Endometrial microvascular endothelial cells (primary cell): ENCODE measurements around the gene OGDHL. TPM values are rescaled to one million over a fixed set of nuclear protein-coding genes. Genes with fewer than 3 reads are reported as not detected.

Experiments used
- in situ Hi-C: cut with HindIII; loops from 2 replicates; pipeline ENCODE4 v1.10.0; 2017; ENCODE audit warnings: low sequenced_read_pairs, low pct_unique_long_range_greater_than_20kb; ENCODE audit errors: inconsistent ontology term
- total RNA-seq: library from RNA; depleted of rRNA; stranded (reverse); fragments of >200 nt; gene quantifications from one replicate; pipeline ENCODE4 v1.2.3, GENCODE V29; 2015; ENCODE audit errors: inconsistent ontology term

The OGDHL gene
- total RNA-seq, 1 donor from 2014 or later = 0.09 TPM

DNA sequence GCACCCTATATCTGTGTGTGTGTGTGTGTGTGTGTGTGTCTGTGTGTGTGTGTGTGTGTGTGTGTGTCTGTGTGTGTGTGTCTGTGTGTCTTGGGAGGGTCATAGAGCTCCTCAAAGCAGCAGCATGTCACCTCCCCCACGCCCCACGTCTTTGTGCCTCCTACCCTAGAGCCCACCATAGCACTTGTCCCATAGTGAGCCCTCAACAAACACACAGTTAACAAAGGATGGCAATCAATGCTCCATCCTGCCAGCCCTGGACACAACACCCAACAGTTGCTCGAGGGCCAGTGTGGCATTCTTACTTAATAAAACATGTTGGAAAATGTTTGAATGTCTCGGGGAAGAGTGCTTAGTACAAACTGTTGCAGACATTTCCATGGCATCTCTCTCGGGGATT, 52.2 kb downstream of the OGDHL start:
- in situ Hi-C loops = no loop called here

GRCh38 chr10:49707585-49707984, 54.5 kb downstream of the OGDHL start:
- in situ Hi-C loops = no loop called here

- in situ Hi-C loops = no loop called here
Observed at GRCh38 chr10:49700997-49701396, 61.1 kb downstream of the OGDHL start.

DNA sequence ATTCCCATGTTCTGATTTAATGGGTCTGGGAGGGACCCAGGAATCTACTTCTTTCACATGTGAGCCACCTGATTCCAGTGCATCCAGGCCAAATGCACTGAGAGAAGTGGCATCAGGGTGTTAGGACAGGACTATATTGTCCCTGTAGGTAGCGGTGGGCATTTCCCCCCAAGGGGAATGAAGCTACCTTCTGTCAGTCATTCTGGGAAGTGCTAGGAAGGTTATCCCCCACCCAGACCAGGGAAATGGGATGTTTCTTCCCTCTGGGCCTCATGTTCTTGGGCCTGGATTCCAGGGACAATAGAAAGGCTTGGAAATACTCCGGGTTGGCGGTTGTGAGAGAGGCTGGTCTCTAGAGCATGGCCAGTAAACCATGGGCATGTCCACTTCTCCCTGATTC, 61.9 kb downstream of the OGDHL start:
- in situ Hi-C loops = no loop called here

GRCh38 chr10:49698679-49699078, 63.4 kb downstream of the OGDHL start:
- in situ Hi-C loops = no loop called here

- in situ Hi-C loops = no loop called here
Observed at GRCh38 chr10:49696311-49696710, 65.8 kb downstream of the OGDHL start.

GRCh38 chr10:49694466-49694865, 67.7 kb downstream of the OGDHL start:
- in situ Hi-C loops = no loop called here

GRCh38 chr10:49691588-49691987, 70.5 kb downstream of the OGDHL start:
- in situ Hi-C loops = no loop called here

- in situ Hi-C loops = no loop called here
Observed at GRCh38 chr10:49690698-49691356, 71.3 kb downstream of the OGDHL start.

DNA sequence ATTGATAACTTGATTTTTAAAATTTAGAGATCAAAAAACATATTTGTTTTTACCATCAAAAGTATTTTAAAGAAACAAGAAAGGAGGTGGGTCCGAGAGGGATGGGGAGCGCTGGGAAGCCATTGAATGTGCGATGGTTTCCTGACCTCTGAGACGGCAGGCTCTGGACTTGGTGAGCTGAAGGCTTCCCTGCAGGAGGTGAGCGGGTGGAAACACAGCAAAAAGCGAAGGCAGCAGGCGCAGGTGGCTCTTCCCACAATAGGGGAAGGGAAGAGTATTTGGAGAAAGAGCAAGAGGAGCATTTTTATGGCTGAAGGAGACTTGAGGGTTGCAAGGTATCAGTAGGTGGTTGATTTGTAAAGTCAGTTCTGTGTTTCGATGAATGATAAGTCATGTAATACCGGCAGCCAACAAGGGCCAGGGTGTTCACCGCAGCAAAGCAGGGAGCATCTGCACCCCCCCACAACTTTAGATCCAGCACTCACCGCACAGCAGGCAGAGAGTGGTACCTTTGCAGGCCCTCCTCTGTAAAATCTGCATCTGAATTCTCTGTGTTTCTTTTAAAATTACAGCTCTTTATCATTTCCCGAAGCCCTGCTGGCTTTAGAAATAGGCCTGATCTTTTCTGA, 72.1 kb downstream of the OGDHL start:
- in situ Hi-C loops = no loop called here

GRCh38 chr10:49688920-49689319, 73.2 kb downstream of the OGDHL start:
- in situ Hi-C loops = no loop called here

- in situ Hi-C loops = no loop called here
Observed at GRCh38 chr10:49688261-49688846, 73.8 kb downstream of the OGDHL start.

GRCh38 chr10:49686651-49687050, 75.5 kb downstream of the OGDHL start:
- in situ Hi-C loops = no loop called here

Other genes with a start within 250 kb of the OGDHL start
- 11.2 TPM for gene ERCC6, start 223.2 kb downstream of the OGDHL start, total RNA-seq
- gene SLC18A3, start 152.0 kb downstream of the OGDHL start, total RNA-seq = not detected
- not detected for gene CHAT, start 148.3 kb downstream of the OGDHL start, total RNA-seq
- not detected for gene C10orf53, start 82.7 kb downstream of the OGDHL start, total RNA-seq
- 13.5 TPM for gene PARG, start 179.7 kb upstream of the OGDHL start, total RNA-seq
- 13.3 TPM for gene TIMM23B, start 179.7 kb upstream of the OGDHL start, total RNA-seq
- 3.0 TPM for gene AGAP6, start 226.1 kb upstream of the OGDHL start, total RNA-seq